ENCODE measurements around the gene CCDC71.

GRCh38 chr3:49135499-49135898, 30.6 kb downstream of the CCDC71 start:
- TF ChIP-seq GATAD2B (IDR thresholded peaks at IDR 0.05; ENCODE audit: borderline replicate concordance) (no peak), IRF2 (CRISPR knock-in tag; IDR thresholded peaks at IDR 0.05) (no peak), CBX5 (IDR thresholded peaks at IDR 0.05; ENCODE audit: borderline replicate concordance, low read depth) (no peak), GABPA (tag; conservative IDR thresholded peaks at IDR 0.05; ENCODE audit: low read depth) (no peak)
